Measurements from ENCODE around the gene TAOK3.

DNA sequence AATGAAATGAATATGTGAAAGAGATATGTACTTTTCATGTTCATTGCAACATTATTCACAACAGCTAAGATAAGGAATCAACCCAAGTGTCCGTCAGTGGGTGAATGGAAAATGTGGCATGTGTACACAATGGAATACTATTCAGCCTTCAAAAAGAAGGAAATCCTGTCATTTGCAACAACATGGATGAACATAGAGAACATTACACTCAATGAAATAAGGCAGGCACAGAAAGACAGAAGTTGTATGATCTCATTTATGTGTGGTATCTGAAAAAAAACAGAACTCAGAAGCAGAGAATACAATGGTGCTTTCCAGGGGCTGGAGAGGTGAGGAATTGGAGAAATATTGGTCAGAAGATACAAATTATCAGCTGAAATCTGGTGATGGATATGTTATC lies 54.0 kb downstream of the TAOK3 start:
- TF ChIP-seq, protein P1, sequence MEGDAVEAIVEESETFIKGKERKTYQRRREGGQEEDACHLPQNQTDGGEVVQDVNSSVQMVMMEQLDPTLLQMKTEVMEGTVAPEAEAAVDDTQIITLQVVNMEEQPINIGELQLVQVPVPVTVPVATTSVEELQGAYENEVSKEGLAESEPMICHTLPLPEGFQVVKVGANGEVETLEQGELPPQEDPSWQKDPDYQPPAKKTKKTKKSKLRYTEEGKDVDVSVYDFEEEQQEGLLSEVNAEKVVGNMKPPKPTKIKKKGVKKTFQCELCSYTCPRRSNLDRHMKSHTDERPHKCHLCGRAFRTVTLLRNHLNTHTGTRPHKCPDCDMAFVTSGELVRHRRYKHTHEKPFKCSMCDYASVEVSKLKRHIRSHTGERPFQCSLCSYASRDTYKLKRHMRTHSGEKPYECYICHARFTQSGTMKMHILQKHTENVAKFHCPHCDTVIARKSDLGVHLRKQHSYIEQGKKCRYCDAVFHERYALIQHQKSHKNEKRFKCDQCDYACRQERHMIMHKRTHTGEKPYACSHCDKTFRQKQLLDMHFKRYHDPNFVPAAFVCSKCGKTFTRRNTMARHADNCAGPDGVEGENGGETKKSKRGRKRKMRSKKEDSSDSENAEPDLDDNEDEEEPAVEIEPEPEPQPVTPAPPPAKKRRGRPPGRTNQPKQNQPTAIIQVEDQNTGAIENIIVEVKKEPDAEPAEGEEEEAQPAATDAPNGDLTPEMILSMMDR (IDR thresholded peaks at IDR 0.05): no peak
- TF ChIP-seq POLR2A (IDR thresholded peaks at IDR 0.05): no peak

Data from stomach (tissue), 4 donors.